ENCODE results near the gene CCDC88C.

The CCDC88C gene

GRCh38 chr14:91377700-91378652 is 39.6 kb downstream of the CCDC88C start:
- DNase-seq = no peak

GRCh38 chr14:91376547-91377477 is 40.8 kb downstream of the CCDC88C start:
- DNase-seq = no peak

GRCh38 chr14:91375720-91376452 is 41.7 kb downstream of the CCDC88C start:
- DNase-seq = no peak

- no peak for DNase-seq
Measured at GRCh38 chr14:91374879-91375702, 42.5 kb downstream of the CCDC88C start.

- DNase-seq = no peak
Measured at GRCh38 chr14:91374287-91374878, 43.2 kb downstream of the CCDC88C start.

- peak; percentile 49 for DNase-seq
Measured at GRCh38 chr14:91373591-91374254, 43.9 kb downstream of the CCDC88C start.

GRCh38 chr14:91372671-91373495 is 44.7 kb downstream of the CCDC88C start:
- DNase-seq = peak; percentile 61

- no peak for DNase-seq
Measured at GRCh38 chr14:91371990-91372375, 45.6 kb downstream of the CCDC88C start.

- no peak for DNase-seq
Measured at GRCh38 chr14:91371011-91371989, 46.3 kb downstream of the CCDC88C start.

- no peak for DNase-seq
Measured at GRCh38 chr14:91369628-91370445, 47.8 kb downstream of the CCDC88C start.

- no peak for DNase-seq
Measured at GRCh38 chr14:91368776-91369416, 48.7 kb downstream of the CCDC88C start.

GRCh38 chr14:91367173-91368171 is 50.1 kb downstream of the CCDC88C start:
- peak; percentile 57 for DNase-seq

GRCh38 chr14:91366749-91367148 is 50.9 kb downstream of the CCDC88C start:
- no peak for DNase-seq

GRCh38 chr14:91365552-91365951 is 52.1 kb downstream of the CCDC88C start:
- DNase-seq = no peak

- DNase-seq = no peak
Measured at GRCh38 chr14:91364524-91365270, 52.9 kb downstream of the CCDC88C start.

Data from activated gamma-delta T cell treated with Interleukin-2 at 50 U/mL for 16 hours (primary cell).